NCI-H2029 treated with DMSO at 0.1 percent for 48 hours (cell line): ENCODE measurements around the gene SMOC1.

Experiments
- DNase-seq: peaks from one replicate; lab custom pipeline; 2025; lab: John Stamatoyannopoulos, UW

Gene SMOC1

DNA sequence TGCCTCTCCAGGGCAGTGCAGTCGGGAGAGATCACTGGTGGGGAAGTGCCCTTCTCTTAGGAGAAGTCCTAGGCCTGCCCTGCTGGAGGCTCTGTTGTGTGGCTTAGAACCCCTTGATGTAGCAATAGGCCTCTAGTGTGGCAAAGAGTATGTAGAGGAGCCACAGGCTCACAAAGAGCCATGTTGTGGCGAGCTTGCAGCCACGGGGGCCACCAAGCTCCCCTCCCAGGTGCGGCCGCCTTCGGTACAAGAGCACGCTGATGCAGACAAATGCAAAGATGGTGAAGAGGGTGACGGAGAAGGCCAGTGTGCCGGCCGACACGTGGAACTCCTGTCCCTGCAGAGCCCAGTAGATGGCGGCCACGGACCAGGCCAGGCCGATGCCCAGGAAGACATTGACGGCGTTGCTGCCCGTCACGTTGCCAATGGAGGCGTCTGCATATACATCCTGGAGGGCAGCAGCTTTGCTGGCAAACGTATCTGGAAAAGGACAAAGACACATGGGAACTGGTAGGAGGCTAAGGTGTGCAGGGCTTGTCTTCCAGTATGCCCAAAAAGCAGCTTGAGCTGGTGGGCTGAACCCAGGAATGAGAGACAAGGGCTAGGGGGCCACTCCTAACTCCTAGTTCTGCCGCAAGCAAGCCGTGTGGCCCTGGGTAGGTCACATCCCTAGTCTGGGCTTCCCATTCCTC lies 166.8 kb downstream of the SMOC1 start:
- DNase-seq, result peak; percentile 34

DNA sequence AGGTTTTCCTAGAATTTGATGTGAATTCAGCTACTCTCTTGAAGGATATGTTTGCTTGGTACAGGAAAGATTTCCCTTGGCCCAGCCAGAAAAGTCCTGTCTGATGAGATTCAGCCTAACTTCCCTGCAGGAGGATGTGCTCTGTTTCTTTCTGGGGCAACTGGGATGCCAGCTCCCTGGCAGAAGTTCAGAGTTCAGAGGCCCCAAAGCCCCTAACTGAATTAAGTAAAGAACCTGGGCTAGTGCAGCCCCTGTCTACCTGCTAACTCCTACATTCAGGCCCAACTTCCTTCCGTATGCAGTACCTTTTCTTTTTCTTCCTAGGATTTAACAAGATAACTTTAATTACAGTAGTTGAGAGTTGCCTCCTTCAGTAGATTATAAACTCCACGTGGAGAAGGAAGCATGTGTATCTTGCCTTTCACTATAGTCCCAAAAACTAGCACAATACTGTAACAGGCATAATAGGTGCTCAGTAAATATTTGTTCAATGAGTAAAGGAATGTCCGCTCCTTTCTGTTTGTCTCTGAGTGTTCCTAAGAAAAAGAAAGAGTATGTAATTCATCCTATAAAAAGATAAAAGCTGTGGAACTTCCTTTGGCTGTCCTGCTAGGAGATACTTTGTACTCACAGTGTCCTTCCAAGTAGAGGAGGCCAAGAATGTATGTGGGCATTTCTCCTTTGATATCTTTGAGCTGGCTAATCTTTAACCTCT lies 168.5 kb downstream of the SMOC1 start:
- DNase-seq, result no peak

DNA sequence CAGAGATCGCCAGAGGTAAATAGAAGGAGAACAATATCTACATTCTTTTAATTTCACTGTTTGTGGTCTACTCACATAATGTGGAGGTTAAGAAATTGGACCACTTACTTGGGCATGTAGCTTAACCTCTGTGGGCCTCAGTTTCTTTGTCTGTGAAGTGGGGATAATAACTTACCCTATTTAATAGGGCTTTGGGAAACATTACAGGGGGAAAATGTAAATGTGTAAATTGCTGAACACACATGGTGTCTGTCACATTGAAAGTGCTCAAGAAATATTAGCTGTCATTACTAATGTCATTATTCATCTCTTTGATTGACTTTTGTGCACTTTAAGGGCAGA lies 169.1 kb downstream of the SMOC1 start:
- DNase-seq, result no peak

DNA sequence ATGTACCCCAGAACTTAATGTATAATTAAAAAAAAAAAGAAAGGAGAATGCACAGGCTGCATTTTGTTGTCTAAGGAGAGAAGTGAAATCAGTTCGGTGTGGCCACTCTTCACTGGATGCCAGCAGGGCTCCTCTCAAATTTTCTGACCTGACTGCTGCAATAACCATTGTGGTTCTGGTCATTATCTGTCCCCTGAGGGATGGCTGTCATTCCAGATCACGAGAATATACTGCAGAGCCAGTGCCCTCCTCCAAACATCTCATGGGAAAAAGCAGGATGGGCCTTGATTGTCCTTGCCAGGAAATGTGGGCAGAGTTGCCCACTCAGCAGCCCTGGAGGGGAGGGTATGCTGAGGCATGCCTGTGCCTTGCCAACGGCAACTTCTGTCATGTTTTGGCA lies 170.4 kb downstream of the SMOC1 start:
- DNase-seq, result no peak

DNA sequence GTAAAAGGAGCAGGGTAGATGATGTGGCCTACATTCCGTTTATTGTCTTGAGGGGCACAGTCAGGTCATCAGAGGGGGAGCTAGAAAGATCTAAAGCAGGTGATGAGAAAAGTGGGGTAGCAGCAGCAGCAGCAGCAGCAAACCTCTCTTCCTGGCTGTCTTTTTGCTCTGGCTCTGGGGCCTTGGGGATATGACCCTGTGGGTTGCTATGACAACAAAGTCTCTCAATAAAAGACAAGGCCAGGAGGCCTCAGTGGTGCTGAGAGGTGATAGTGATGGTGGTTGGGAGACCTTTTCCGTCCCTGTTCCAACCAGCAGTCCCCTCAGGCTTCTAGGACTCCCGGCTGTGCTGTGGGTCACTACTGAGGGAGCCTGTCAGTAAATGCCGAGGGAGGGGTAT lies 170.9 kb downstream of the SMOC1 start:
- no peak for DNase-seq

DNA sequence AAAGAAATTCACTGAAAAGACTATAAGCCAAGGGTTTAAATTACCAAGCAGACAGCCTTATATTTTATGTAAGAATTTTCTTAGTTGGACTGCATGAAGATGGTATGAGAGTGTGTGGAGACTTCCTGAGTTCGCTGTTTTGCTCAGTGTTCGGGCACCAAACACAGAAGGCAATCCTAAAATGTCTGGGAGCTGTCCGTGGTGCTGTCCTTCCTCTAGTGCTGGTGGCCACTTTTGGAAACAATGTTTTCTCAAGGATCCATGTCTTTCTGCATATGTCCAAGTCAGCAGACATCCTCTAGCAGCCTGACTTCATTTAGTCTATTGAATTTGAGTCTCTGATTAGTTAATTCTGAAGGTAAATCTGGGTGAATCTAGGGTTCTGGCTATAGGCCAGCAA lies 173.8 kb downstream of the SMOC1 start:
- no peak for DNase-seq

DNA sequence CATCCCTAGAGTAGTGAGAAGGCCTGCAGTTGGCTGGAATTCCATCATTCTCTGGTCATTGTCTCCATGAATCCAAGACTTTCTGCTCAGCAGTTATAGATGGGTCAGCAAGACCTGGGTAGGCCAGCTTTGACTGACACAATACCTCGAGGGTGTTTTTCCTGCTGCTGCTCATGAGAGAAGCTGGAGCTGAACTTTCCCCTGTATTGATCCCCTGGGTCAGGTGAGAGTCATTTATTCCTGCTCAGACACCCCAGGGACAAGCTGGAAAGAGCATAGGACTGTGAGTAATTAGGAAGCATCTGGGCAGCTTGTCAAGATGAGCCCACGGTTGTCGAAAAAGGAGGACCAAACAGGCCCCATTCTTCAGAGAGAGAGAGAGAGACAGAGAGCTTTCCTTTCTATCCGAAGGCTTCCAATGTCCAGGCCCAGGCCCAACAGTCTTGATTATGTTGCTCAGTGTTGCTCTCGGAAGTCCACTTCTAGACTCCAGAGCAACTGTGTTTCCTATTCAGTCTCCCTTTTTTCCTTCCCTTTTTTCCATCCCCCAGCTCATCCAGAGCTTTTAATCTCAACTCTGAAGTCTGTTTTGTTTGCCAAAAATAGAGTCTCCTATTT lies 178.4 kb downstream of the SMOC1 start:
- no peak for DNase-seq

DNA sequence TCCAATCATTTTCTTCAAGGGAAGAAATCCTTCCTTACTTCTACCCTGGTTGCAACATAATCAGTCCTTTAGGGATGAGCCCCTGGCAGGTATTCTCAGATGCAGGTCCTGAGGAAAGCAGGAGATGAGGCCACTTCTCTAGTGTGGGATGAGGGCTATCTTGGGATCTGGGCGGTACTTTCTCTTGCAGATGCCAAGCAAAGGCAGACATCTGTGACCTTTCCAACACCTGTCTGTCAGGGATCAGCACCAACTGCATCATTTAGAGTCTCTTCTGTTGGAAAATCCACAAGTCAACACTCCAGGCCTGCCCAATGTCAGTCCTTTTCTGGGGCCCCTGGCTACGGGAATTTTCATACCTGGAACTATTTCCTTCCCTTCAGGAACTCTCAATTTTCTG lies 180.3 kb downstream of the SMOC1 start:
- no peak for DNase-seq

DNA sequence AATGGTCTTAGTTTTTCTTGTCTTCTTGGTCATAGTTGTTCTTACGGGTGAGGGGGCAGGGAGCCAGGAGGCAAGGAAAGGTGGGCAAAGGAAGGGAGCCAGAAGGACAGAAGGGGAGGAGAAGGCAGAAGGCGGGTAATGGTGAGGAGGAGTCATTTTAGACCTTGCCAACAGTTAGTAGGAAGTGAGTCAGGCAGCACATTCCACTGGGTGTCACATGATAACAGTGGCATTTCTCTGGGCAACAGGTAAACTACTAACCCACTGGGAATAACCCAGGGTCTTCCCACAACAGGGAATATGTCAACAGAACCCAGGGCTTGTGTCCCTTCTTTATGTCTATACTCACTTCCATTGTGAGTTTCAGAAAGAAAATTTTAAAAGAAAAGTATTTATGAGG lies 181.9 kb downstream of the SMOC1 start:
- DNase-seq, result no peak

DNA sequence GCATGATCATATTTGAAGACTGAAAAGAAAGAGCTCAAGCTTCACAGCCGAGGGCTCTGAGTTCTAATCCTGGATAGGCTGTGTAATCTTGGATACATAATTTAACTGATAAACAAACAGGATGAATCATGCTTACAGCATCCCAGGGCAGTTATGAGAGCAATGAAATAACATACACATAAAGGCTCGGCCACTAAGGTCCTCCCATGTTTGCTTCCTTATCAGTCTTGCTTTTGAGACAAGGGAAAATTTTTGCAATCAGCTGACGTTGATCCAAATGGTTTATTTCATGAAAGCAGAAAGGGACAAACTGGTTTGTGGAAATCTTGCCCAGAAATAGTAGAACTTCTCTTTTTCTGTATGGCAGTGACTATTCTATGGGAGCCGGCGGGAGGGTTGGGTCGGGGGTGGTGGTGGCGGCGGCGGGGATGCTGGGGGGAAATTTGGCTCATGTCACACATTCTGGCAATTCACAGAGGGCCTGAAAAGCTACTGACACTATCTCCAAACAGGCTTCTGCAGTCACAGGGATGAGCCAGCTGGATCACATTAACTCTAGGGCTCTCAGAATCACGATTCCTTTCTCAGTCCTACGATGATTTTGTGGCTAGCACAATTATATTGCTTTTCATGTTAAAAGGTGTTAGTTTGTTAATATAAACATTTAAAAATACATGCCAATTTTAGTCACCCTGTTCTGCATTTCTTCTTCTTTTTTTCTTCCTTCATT lies 185.1 kb downstream of the SMOC1 start:
- DNase-seq, result no peak

DNA sequence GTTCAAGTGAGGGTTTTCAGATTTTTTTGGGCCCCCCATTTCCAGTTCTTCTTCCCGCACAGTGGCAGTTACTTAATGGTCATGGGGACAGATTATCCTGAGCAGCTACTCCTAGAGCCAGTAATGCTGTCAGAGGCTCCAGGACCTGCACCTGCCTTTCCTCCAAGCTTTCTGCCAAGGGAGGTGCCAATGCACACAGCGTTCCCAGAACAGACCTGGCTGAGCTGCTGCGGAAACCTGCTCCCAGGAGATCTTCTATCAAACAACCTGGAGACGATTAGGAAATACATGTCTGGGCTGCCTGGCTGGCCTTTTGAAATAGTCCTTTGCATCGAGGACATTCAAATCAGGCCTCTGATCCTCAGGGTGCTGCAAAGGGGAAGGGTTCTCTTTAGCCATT lies 188.6 kb downstream of the SMOC1 start:
- DNase-seq, result no peak

DNA sequence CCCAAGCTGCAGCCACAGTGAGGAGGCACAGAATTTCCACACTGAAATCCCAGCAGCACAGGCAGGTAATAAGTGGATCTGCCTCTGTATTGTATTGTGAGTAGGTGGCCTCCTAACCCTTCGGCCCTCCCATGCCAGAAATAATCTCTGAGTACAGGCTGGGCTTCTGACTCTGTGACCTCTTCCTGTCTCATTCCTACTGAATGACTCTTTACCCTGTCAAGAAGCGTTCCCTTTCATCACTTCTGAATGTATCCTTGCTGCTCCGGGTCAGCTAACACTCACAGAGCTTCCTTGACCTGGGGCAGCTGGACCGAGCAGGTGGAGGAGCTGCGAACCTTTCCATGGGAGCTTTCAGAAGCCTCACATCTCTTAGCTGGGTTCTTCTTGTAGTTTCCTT lies 190.0 kb downstream of the SMOC1 start:
- no peak for DNase-seq

DNA sequence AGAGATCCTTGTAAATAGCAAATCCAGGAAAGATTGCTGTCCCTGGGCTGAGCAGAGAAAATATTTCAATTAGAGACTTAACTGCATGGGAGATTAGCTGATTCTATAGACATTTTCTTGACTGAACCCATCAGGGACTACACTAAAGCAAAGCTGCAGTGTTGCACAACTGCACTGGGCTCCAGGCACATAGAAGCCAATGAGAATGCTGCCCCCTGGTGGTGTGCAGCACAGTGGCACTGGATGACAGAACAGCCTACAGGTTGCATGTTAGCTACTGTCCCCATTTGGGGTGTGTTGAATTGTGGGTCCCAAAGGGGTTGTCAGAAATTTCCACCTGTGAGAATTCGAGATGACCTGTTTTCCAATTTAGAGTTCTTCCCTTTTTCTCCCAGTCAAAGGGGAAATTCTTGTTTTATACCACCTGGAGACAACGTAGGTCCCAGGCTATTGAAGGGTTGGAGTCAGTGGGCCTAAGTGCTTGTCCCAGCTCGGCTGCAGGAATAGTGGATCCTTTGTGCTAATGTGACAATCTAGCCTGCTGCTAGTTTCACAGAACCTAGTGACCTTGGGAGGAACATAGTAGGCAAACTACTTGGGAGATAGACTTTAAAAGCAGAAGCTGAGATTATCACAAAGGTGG lies 194.8 kb downstream of the SMOC1 start:
- DNase-seq, result no peak

DNA sequence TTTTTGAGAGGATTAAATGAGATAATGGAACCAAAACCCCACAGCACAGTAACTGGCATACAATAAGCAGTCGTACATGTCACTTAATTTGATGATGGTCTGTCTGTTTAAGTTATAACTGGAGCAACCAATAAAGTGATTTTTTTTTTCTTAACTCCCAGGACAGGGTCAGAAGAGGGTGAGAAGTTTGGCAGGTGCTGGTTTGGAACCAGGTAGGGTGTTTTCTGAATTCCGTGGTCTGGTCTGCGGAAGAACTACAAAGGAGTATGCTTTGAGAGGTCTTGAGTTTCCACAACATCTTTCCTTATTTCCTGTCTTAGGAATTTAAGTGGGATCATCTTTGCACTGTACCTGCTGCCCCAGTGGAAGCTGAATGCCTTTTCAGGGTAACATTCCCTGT lies 197.8 kb downstream of the SMOC1 start:
- no peak for DNase-seq

DNA sequence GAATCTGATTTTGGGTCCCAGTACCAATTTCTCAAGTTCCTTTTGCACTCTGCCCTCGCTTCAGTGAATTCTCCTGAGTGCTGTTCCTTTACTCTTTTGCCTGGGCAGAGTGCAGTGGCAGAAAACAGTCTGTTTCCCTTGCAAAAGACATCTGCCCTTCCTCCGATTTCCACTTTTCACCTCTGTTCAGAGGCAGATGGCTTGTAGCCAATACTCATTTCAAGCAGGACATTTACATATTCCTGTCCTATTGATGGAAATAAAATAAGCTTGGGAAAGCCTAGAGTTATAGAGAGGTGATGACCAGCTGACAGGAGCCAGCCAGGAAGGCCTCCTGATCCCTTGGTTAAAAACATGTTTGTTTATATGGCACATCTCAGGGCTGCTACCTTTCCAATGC lies 198.5 kb downstream of the SMOC1 start:
- no peak for DNase-seq

DNA sequence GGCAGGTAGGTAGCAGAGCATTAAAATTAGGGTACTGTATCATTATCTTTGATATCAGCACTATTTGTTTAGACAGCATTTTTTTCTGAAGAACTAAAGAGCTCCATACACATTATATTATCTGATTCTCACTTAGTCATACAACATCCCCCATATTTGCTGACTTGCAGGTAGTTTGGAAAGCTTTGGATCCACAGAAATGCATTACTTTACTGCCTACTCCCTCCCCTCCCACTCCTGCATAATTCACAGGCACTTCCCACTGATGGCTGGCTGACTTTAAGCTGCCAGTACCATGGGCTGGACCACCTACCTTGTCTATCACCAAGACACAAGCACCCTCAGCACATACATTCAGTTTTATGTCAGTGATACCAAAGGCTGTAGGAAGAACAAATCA lies 199.1 kb downstream of the SMOC1 start:
- DNase-seq, result no peak

DNA sequence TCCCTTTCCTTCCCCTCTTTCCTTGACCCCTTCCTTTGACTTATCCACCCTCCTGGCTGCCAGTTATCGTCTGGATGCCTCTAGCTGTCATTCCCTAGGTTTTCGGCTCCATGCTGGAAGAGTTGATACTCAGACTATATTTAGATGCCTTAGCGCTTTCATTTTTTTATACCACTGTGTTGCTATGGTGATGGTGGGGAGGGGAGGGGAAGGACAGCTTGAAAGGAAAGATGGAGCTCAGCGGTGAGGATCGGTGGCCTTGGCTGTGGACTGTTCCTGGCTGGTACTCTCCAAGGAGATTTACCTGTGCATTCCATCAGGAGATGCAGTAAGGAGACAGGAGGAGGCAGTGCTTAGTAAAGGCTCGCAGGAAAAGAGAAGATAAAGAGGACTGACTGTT lies 200.9 kb downstream of the SMOC1 start:
- DNase-seq, result no peak
